Activated T-cell treated with anti-CD3 and anti-CD28 coated beads for 1 hour (primary cell): ENCODE measurements around the gene SLCO2A1.

Experiments
- DNase-seq: peaks from one replicate; pipeline ENCODE4 v3.0.0-alpha.2; 2020; ENCODE audit warnings: low read depth

The SLCO2A1 gene

GRCh38 chr3:133899311-133899710 is 130.4 kb downstream of the SLCO2A1 start:
- no peak for DNase-seq

- no peak for DNase-seq
Measured at GRCh38 chr3:133897547-133897946, 132.2 kb downstream of the SLCO2A1 start.

GRCh38 chr3:133896002-133896761 is 133.5 kb downstream of the SLCO2A1 start:
- no peak for DNase-seq

- DNase-seq: no peak
Measured at GRCh38 chr3:133895208-133896001, 134.3 kb downstream of the SLCO2A1 start, which contains the start of gene RAB6B. Gene RAB6B, minus strand, starts transcription at chr3:133895882. Its CDS starts 416 bp downstream, at chr3:133895466.

GRCh38 chr3:133894353-133895207 is 135.1 kb downstream of the SLCO2A1 start:
- no peak for DNase-seq

- DNase-seq: no peak
Measured at GRCh38 chr3:133893683-133894352, 135.9 kb downstream of the SLCO2A1 start.

- DNase-seq: no peak
Measured at GRCh38 chr3:133892541-133893231, 137.0 kb downstream of the SLCO2A1 start.

GRCh38 chr3:133891662-133892378 is 137.9 kb downstream of the SLCO2A1 start:
- DNase-seq: no peak

- DNase-seq: no peak
Measured at GRCh38 chr3:133890972-133891644, 138.6 kb downstream of the SLCO2A1 start.

- DNase-seq: no peak
Measured at GRCh38 chr3:133890037-133890436, 139.7 kb downstream of the SLCO2A1 start.

- no peak for DNase-seq
Measured at GRCh38 chr3:133888726-133889340, 140.9 kb downstream of the SLCO2A1 start.

GRCh38 chr3:133887803-133888703 is 141.7 kb downstream of the SLCO2A1 start:
- no peak for DNase-seq

- no peak for DNase-seq
Measured at GRCh38 chr3:133887074-133887802, 142.5 kb downstream of the SLCO2A1 start.

- no peak for DNase-seq
Measured at GRCh38 chr3:133886031-133886722, 143.5 kb downstream of the SLCO2A1 start.

GRCh38 chr3:133884887-133885711 is 144.6 kb downstream of the SLCO2A1 start:
- DNase-seq: no peak
